Heart left ventricle (tissue), 13 donors: Measurements from ENCODE around the gene THBS1.

ENCODE experiments used
- POLR2A ChIP-seq, 2 donors: fragments of 450-650 bp; IDR thresholded peaks; one replicate each; pipeline ENCODE4 v1.6.1; 2017; ENCODE audit warnings: antibody characterized with exemption in 2 of 2, mild to moderate bottlenecking in 2 of 2, moderate library complexity in 2 of 2
- TF ChIP-seq, protein P1 (sequence below), 12 donors: fragments of 200-600 bp; sonication (generic) in 4 of 12; IDR thresholded peaks; one replicate each; pipeline versions ENCODE4 v1.5.0 to v1.8.0; 2018 to 2022; ENCODE audit warnings: antibody characterized with exemption in 12 of 12, mild to moderate bottlenecking in 5 of 12
- donor health status: ischemic (EF 13 %, LVEDD 7.1; RV severe dilation, severe dysfunction).
- donor health status: DM: no; HTN: yes; CAD: no.
- donor health status: DM: no; HTN: no; CAD: no.
- donor health status: ischemic (EF 25% LVEDD 6.9; RV normal size, moderate dysfunction).
- donor health status: ischemic (EF 25% LVEDD 5.7; RV mildly dilated, moderate dysfunction).
- donor health status: ischemic (EF 35%, LVEDD 5.7; RV mildly dilated, moderate dysfunction).
- donor health status: nonischemic (EF 11% LVEDD 7.7; RV severe dilation, severe dysfunction).
- donor health status: DM: yes; HTN: yes; CAD: no.
- donor health status: PGD.
- donor health status: ischemic (EF 29% LVEDD 5.4; RV normal size, mild dysfunction).
- donor health status: nonischemic (EF 23%, LVEDD 6.1; RV moderate dilation, normal function).

DNA sequence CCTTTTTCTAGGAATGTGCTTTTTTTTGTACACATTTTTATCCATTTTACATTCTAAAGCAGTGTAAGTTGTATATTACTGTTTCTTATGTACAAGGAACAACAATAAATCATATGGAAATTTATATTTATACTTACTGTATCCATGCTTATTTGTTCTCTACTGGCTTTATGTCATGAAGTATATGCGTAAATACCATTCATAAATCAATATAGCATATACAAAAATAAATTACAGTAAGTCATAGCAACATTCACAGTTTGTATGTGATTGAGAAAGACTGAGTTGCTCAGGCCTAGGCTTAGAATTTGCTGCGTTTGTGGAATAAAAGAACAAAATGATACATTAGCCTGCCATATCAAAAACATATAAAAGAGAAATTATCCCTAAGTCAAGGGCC, 16.5 kb downstream of the THBS1 start:
- TF ChIP-seq POLR2A (IDR thresholded peaks at IDR 0.05) = no peak
- TF ChIP-seq, protein P1, sequence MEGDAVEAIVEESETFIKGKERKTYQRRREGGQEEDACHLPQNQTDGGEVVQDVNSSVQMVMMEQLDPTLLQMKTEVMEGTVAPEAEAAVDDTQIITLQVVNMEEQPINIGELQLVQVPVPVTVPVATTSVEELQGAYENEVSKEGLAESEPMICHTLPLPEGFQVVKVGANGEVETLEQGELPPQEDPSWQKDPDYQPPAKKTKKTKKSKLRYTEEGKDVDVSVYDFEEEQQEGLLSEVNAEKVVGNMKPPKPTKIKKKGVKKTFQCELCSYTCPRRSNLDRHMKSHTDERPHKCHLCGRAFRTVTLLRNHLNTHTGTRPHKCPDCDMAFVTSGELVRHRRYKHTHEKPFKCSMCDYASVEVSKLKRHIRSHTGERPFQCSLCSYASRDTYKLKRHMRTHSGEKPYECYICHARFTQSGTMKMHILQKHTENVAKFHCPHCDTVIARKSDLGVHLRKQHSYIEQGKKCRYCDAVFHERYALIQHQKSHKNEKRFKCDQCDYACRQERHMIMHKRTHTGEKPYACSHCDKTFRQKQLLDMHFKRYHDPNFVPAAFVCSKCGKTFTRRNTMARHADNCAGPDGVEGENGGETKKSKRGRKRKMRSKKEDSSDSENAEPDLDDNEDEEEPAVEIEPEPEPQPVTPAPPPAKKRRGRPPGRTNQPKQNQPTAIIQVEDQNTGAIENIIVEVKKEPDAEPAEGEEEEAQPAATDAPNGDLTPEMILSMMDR (IDR thresholded peaks at IDR 0.05) = no peak
